ENCODE results near the gene KAT6B. TPM values are rescaled to one million over a fixed set of nuclear protein-coding genes. Genes with fewer than 3 reads are reported as not detected.

KAT6B gene
- total RNA-seq, 1 donor from 2014 or later, result 21.3 TPM

GRCh38 chr10:75034714-75035258 lies 208.4 kb downstream of the KAT6B start:
- Histone ChIP-seq H3K4me2 (no peak overlapping the region), H4K20me1 (ENCODE audit: low read depth) (no peaks in the 10 kb centered on the region), H3F3A (ENCODE audit: low read depth) (no peaks in the 10 kb centered on the region), H3K9me3 (ENCODE audit: low read depth) (no peaks in the 10 kb centered on the region), H3K79me2 (ENCODE audit: low read depth) (no peaks in the 10 kb centered on the region), H2AFZ (replicated peaks) (no peak overlapping the region), H3K27ac (no peak overlapping the region), H3K9ac (no peak overlapping the region), H3K27me3 (no peaks in the 10 kb centered on the region), H3K36me3 (no peaks in the 10 kb centered on the region), H3K4me3 (no peak overlapping the region), H3K4me1 (no peaks in the 10 kb centered on the region)
- H3K27ac Mint-ChIP-seq, result no peak overlapping the region
- no peak for DNase-seq (ENCODE audit: low spot score)
- H3K27me3 Mint-ChIP-seq (ENCODE audit: insufficient read depth, low read depth), result peaks cover 2% of the 10 kb centered on the region
- peaks cover 8% of the 10 kb centered on the region for H3K36me3 Mint-ChIP-seq
- TF ChIP-seq EZH2phosphoT487 (IDR thresholded peaks at IDR 0.05) (no peak), EZH2 (IDR thresholded peaks at IDR 0.05) (no peak), CTCF (IDR thresholded peaks at IDR 0.05) (no peak)
- no peaks in the 10 kb centered on the region for H3K4me1 Mint-ChIP-seq
- no peaks in the 10 kb centered on the region for H3K9me3 Mint-ChIP-seq
- no peak overlapping the region for H3K4me3 Mint-ChIP-seq

GRCh38 chr10:75035975-75036708 lies 209.7 kb downstream of the KAT6B start:
- H3K79me2 ChIP-seq (ENCODE audit: low read depth), result no peaks in the 10 kb centered on the region
- no peak for DNase-seq (ENCODE audit: low spot score)
- Mint-ChIP-seq H3K4me3 (no peak overlapping the region), H3K27ac (no peak overlapping the region), H3K4me1 (peaks cover 4% of the 10 kb centered on the region), H3K9me3 (no peaks in the 10 kb centered on the region), H3K36me3 (no peaks in the 10 kb centered on the region), H3K27me3 (ENCODE audit: insufficient read depth, low read depth) (peaks cover 2% of the 10 kb centered on the region)
- no peaks in the 10 kb centered on the region for H3K4me1 ChIP-seq
- H3K27ac ChIP-seq, result no peak overlapping the region
- H3K4me2 ChIP-seq, result no peak overlapping the region
- H3K4me3 ChIP-seq, result no peak overlapping the region
- H4K20me1 ChIP-seq (ENCODE audit: low read depth), result no peaks in the 10 kb centered on the region
- TF ChIP-seq EZH2 (IDR thresholded peaks at IDR 0.05) (no peak), EZH2phosphoT487 (IDR thresholded peaks at IDR 0.05) (no peak), CTCF (IDR thresholded peaks at IDR 0.05) (no peak)
- no peaks in the 10 kb centered on the region for H3K27me3 ChIP-seq
- H3F3A ChIP-seq (ENCODE audit: low read depth), result no peaks in the 10 kb centered on the region
- no peaks in the 10 kb centered on the region for H3K9me3 ChIP-seq (ENCODE audit: low read depth)
- no peaks in the 10 kb centered on the region for H3K36me3 ChIP-seq
- H3K9ac ChIP-seq, result no peak overlapping the region
- H2AFZ ChIP-seq (replicated peaks), result no peak overlapping the region

GRCh38 chr10:75037171-75038153 lies 211.1 kb downstream of the KAT6B start:
- no peaks in the 10 kb centered on the region for H3K27me3 ChIP-seq
- no peaks in the 10 kb centered on the region for H4K20me1 ChIP-seq (ENCODE audit: low read depth)
- H3K4me3 ChIP-seq, result no peak overlapping the region
- H3K4me2 ChIP-seq, result no peak overlapping the region
- H3K27me3 Mint-ChIP-seq (ENCODE audit: insufficient read depth, low read depth), result peaks cover 2% of the 10 kb centered on the region
- H3K9me3 Mint-ChIP-seq, result no peaks in the 10 kb centered on the region
- H3K79me2 ChIP-seq (ENCODE audit: low read depth), result no peaks in the 10 kb centered on the region
- H3K27ac ChIP-seq, result no peak overlapping the region
- H3K36me3 ChIP-seq, result no peaks in the 10 kb centered on the region
- H3K4me1 Mint-ChIP-seq, result peaks cover 7% of the 10 kb centered on the region
- H2AFZ ChIP-seq (replicated peaks), result no peak overlapping the region
- H3K36me3 Mint-ChIP-seq, result no peaks in the 10 kb centered on the region
- H3K27ac Mint-ChIP-seq, result no peak overlapping the region
- H3F3A ChIP-seq (ENCODE audit: low read depth), result no peaks in the 10 kb centered on the region
- no peak for DNase-seq (ENCODE audit: low spot score)
- no peak overlapping the region for H3K9ac ChIP-seq
- H3K9me3 ChIP-seq (ENCODE audit: low read depth), result no peaks in the 10 kb centered on the region
- no peak overlapping the region for H3K4me3 Mint-ChIP-seq
- no peak for TF ChIP-seq EZH2phosphoT487 (IDR thresholded peaks at IDR 0.05)
- TF ChIP-seq EZH2 (IDR thresholded peaks at IDR 0.05), result no peak
- TF ChIP-seq CTCF (IDR thresholded peaks at IDR 0.05), result no peak
- H3K4me1 ChIP-seq, result no peaks in the 10 kb centered on the region

Data from neural progenitor cell (in vitro differentiated cells).